NCI-H524 (cell line): Measurements from ENCODE around the gene KLC4.
"Not testable (repeated sequence)": the region's sequence is repeated elsewhere in the genome, so short reads cannot be mapped to it uniquely, and the experiment has no call there.

ENCODE experiments used
- DNase-seq, 2 experiments: peaks; one replicate each; lab custom pipeline; 2025; lab: John Stamatoyannopoulos, UW

The KLC4 gene

DNA sequence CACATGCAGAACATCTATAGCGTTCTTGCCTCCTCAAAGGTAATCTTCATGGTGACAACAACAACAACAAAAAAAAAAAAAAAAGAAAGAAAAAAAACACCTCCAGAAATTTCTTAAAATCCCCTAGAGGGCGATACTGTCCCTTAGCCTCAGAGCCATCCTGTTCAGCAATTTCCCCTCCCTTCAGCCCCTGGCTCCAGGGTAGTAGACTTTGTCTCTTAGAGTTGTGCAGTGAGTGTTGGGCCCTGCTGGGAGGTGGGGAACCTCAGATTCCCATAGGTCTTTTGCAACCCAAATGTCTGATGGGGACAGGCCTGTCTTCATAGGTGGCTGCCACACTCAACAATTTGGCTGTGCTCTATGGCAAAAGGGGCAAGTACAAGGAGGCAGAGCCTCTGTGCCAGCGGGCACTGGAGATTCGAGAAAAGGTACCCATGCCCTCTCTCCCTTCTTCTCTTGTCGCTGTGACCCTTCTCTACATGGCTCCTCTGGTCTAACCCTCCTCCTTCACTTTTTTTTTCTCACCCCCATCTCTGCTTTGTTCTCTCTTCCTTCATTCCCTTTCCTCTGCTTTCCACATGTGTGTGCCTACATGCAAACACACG, 10.7 kb downstream of the KLC4 start:
- DNase-seq, result peak in 1 of 2 experiments; percentile 40

DNA sequence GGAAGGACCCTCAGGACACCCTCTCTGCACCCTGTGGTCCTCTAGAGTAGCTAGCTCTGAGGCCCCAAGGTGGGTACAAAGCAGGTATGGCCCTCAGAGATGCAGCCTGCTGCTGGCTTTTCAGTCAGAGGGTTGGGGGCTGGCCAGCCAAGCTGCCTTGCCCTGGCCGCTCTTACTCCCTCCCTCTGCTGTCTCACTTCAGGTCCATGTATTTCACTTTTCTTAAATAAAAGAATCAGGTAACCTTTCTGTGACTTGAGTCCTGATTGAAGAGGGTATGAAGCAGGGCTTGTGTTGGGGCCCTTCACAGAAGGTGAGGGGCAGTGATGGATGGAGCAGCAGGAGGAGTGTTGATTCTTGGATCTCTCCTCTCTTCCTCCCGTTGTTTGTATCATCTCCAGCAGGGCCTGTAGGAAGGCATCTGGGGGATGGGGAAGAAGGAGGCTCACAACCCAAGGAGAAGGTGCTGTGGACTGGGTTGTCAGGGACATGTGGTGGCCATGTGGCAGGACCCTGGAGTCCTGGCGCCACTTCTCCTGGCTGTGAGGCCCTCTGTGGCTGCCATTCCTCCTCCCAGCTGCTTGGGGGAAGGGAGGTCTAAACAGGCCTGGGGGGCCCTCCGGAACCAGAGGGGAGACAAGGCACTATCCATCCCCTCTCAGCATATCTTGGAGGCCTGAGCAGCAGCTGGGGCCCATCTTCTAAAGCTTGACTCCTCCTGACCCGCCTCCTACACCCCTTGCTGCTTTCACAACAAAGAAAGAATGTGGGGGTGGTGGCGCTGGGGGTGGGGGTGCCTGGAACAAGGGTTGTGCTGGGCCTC, 15.6 kb downstream of the KLC4 start:
- DNase-seq, result no peak

DNA sequence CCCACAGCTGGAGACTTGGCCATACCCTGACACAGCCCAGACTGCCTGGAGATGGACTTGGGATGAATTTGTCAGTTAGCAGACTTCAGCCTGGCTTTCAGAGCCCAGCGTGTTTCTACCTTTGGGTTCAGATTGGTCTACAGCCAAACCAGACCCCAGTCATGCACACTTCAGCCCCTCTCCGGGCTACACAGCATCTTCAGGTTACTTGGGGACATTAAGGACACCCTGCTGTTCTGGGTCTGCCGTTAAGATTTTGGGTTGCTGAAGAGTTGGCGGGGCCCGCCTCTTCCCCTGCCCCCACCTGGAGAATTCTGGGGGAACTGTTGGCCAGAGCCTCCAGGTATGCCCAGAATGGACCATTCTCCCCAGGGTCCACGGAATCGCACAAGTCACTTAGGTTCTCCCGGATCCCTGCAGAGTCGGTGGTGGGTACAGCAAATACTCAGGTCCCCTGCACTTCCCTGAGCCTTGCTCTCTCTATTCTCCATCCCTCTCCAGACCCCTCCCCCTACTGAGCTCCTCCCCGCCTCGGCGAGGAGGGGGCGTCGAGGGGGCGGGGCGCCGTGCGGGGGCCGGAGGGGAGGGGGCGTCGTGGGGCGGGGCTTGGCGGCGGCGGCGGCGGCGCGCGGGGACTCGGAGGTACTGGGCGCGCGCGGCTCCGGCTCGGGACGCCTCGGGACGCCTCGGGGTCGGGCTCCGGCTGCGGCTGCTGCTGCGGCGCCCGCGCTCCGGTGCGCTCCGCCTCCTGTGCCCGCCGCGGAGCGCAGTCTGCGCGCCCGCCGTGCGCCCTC, 16.4 kb downstream of the KLC4 start, which contains the start of gene PTK7:
Gene PTK7 (plus strand): TSS at position 645 of the 794 bp plus-strand sequence. CDS start 175 bp downstream, outside the sequence.
- peak; percentile 68 to 71 for DNase-seq

DNA sequence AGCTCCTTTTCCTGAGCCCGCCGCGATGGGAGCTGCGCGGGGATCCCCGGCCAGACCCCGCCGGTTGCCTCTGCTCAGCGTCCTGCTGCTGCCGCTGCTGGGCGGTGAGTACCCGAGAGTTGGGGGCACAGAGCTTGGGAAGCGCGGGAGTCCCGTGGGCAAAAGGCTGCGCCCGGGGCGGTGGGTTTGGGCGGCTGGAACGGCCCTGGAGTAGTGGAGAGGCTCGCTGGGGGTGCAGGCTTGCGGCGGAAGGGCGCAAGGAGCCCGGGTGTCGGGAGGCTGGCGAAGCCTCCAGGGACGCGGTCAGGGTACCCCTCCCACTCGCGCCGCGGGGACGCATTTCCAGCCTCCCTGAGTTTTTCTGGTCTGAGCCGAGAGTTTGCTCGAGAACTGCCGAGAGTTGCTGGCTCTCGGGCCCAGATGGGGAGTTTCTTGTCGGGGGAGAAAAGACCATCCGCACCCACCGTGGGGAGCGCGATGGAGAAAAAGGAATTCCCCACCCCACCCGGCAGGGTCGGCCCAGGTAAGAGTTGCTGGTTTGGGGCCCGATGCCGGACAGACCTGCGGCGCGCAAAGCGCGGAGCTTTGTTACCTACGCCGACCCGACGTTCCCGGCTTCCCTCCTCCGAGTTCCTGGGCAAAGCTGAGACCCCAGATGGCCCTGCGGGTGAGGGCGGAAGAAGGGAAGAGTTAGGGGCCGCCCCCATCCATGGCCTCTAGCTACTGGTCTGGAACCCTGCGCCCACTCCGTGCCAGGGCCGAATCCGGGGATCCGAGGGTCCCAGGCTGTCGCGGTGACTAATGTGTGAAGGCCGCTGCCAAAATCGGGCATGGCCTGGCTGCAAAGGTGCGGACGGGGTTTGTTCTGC, 17.3 kb downstream of the KLC4 start:
- DNase-seq, result peak in 1 of 2 experiments; percentile 35

DNA sequence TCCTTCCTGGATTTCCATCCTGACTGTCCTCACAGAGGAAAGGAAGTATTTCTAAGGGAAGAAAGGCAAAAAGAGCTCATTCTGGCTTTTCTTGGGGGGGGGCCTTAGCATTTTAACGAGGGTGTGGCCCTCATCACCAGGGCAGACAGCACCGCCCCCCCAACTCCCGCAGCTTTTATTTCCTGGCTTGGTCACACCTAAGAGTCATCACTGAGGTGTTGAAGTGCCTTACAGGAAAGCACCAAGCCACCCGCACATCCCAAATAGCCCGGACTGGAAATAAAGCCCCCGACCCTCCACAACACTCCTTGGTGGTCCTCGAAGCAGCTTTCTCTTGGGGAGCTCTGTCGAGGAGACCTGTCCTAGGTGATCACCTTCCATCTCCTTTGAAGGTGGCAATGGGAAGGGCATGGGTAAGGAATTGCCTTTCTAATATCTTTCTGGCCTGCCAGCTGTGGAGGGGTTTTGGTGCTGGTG, 17.9 kb downstream of the KLC4 start:
- DNase-seq, result no peak

DNA sequence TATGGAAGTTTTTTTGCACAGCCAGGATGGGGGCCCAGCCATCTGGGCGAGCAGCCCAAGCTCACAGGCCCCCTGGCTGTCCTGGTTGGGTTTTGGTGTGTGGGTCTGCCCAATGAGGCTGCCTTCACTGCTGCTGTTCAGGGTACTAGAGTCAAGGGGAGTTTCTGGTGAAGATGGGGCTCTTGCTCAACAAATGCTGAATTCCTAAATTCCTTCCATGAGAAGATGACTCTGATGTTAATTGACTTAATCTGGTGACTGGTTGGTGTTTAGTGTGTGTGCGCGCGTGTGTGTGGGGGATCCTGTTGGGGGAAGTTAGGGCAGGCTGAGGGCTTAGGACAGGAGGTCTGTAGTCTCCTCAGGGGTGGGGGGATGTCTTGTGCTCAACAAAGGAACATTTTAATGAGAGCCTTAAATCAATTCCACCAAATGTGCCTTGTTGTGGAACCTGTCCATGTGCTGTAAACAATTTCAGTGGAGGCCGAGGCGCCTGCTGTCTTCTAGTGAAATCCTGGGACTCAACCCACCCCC, 18.6 kb downstream of the KLC4 start:
- no peak for DNase-seq

DNA sequence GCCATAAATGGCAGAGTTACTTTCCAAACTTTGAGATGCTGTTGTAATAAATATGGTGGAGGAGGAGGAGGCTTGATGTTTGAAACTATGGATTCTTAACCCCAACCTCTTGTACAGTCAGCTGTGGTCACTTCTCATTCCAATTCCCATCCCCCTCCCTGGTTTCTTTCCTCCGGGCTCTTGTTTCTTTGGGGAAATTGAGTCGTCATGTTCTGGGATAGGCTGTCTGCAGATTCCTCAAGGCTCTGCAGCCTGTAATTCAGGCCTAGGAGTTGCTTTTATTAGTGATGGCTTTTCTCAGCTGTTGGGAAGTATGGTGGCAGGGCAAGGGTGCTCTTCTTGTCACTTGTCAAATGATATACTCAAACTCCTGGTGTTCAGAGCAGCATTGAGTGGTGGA, 19.3 kb downstream of the KLC4 start:
- no peak for DNase-seq

DNA sequence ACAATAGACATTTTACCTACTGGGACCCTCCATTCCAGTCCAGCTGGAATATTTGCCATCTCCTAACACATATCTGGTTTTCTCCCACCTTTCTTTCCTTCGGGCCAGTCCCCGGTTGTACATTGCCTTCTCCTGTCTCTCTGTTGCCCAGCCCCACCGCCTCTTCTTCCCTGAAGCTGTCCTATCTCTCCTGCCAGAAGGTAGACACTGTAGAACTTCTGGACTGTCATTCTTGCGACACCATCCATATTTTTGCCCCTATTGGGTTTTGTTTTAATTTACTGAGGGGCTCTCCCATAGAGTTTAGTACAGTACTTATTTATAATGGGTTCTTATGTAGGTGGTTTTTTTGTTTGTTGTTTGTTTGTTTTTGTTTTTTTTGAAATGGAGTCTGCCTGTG, 21.6 kb downstream of the KLC4 start:
- no peak for DNase-seq

DNA sequence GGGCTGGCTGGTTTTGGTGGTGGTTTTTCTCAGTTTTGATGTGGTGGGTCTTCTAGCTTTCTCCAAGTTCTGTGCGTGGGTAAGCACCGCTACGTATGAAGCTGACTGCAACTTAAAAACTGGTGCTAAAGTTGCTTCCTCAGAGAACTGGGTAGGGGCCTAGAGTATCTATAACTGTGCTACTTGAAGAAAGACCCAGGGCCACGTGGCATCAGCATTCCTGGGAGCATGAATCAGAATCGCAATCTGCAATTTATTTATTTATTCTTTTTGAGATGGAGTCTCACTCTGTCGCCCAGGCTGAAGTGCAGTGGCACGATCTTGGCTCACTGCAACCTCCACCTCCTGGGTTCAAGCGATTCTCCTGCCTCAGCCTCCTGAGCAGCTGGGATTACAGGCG, 22.5 kb downstream of the KLC4 start:
- not testable (repeated sequence) for DNase-seq

DNA sequence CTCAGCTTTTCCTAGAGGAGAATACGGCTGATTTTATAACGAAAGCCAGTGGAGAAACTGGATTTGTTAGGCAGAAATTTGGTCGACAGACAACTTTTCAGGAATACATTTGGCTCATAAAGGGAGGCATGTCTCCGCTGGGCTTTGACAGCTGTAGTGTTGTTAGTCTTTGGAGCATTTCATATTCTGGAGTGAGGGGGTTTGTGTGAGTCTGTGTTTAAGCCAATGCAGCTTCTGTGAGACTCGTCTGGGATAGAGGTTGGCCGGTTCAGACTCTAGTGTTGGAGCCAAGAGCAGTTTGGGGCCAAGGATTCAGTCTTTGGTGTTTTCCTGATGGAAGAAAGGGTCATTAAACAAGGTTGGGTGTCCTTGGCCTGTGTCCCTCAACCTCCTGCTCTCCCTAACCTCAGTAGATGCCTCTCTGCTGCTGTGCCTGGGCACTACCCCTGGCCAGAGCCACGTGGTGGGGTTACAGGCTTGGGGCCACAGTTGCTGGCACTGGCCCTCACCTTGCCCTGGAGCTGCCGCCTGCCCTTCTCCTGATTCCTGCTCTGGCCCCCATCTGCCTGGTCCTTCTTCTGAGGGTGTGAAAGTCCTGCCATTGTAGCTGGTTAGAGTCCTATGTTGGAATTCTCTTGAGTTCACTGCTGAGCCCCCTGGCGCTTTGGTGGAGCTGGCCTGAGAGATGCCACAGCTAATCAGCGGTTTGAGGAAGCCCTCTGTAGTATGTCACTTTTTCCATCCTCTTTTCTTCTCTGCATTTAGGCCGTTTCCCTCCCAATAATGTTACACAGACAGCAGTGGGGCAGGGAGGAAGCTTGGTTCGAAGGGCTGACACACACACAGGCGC, 23.6 kb downstream of the KLC4 start:
- no peak for DNase-seq

DNA sequence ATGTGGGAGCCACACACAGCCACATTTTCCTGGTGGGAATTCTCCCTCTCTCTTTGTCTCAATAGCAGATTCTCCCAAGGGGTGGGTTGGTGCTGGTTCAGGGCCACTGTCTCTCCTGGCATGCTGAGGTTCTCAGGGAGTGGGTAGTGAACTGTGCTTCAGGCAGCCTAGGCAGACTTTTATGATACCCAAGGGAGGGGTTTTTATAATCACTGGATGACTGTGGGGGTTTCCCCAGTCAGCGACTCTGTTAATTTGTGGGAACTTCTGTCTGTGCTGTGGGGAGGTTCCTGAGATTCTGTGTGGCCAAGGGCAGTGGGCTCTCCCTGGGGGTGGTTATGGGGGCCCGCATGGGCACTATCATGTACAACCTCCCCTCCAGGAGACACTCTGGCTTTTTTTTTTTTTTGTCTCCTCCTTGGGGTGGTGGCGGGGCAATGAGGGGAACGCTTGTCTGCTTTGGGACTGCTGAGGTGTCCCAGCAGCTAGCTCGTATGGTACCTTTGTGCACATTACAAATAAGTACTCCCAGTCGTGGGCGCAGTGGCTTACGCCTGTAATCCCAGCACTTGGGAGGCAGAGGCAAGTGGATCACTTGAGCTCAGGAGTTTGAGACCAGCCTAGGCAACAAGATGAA, 26.7 kb downstream of the KLC4 start:
- no peak for DNase-seq

DNA sequence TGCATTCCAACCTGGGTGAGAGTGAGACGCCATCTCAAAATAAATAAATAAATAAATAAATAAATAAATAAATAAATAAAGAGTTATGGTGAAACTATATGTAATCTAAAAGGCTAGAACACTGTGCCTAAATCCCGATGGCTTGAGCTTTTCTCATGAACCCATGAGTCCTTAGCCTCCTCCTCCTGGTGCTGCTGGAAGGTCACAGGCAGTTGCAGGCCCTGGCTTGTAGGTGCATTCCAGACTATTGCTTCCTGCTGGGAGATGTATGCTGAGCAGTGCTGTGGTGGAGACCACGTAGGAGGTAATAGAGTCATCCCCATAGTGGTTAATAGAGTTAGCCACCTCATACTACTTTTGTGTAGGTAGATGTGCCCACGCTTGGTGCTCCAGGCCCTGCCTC, 29.2 kb downstream of the KLC4 start:
- no peak for DNase-seq

DNA sequence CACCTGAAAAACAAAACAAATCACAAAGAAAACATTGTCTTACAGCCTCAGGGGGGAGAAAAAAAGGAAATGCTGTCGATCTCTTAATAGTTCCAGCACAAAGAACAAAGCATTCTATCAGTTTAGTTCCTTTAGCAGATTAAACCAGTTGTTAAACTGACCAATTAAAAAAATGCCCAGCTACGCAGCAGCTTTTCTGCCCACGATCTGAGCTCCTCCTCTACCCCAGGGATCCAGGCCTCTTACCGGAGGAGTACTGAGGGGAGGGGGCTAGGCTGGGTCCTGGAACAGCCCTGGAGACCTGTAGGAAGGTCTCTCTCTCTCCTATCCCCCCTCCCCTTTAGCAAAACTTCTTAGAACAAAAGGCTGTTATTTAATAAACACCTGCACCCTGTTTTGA, 30.0 kb downstream of the KLC4 start:
- no peak for DNase-seq

DNA sequence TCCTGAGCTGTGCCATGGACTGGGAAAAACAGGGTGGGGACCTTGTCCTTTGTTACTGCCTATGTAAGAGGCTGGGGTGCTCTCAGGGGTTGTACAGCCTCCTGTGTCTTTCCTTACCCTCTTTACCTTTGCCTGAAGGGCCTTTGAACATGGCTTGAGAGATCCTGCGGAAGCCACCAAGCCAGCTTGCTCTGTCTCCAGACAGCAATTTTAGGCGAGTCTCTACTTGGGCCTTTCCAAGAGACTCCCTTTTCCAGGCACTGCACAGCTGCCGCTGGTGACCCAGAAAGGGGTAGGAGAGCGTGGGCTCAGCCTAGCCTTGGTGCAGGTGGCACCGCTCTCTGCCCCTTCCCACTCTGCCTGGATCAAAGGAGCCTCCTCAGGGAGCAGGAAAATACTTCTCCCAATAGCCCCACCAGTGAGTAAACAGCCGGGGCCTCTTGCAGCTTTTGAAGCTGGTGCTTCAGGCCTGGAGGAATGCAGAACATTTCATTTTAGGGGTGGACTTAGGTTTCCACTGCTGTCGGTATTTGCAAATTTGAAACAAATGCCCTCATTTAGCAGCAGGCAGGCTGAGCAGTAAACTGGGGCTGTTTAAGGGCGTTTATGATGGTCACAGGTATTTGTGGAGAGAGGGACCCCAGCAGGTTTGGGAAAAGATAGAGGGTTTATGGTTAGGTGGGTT, 30.6 kb downstream of the KLC4 start:
- no peak for DNase-seq

DNA sequence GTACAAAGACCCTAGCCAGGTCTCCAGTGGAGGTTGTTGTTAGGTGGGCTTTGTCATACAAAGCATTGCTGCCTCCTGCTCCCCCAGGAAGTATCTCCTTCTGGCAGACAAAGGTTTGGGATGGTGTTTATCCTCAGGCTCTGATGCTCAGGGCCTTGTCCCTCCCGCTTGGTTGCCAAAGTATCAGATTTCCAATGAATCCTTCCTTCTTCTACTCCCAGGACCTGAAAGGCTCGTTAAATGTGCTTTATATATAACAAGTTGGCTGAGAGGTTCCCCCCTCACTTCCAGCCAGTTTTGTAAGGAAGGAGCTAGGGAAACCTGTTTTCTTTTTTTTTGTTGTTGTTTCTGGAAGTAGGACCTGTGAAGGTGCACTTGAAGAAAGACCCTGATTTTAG, 31.1 kb downstream of the KLC4 start:
- DNase-seq, result no peak

DNA sequence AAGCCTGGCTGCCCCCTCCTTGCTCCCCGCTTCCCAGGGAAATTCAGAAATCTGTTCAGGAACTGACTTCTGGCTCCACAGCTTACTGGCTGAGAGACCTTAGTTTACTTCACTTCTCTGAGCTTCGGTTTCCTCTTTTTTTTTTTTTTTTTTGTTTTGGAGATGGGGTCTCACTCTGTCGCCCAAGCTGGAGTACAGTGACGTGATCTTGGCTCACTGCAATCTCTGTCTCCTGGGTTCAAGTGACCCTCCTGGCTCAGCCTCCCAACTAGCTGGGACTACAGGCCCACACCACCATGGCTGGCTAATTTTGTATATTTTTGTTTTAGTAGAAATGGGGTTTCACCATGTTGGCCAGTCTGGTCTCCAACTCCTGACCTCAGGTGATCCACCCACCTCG, 31.6 kb downstream of the KLC4 start:
- no peak for DNase-seq

DNA sequence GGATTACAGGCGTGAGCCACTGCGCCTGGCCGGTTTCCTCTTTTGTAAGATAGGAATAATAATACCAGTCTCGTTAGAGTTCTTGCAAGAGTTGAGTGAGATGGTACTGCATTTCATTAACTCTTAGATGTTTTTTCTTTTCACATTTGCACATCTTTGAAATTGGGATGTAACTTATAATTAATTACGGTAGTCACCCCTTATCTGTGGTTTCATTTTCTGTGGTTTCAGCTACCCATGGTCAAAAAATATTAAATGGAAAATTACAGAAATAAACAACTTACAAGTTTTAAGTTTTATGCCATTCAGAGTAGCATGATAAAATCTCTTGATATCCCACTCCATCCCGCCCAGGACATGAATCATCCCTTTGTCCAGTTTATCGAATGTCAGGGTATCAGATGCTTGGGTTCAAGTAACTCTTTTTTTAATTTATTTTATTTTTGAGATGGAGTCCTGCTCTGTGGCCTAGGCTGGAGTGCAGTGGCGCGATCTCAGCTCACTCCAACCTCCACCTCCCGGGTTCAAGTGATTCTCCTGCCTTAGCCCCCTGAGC, 32.1 kb downstream of the KLC4 start:
- DNase-seq, result no peak

DNA sequence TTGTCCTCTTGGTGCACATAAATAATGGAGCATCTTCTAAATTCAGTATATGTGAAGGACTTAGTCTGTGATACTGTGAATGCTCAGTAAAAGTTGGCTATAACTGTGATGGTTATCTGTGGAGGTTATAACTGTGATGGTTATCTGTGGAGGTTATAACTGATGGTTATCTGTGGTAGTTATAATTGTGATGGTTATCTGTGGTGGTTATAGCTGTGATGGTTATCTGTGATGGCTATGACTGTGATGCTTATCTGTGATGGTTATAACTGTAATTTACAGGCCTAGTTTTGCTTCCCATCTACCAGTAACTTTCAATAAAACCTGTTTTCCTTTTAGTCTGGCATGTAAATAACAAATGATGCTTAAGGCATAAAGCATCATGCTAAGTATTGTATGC, 33.2 kb downstream of the KLC4 start:
- DNase-seq, result no peak
